Mammary epithelial cell (primary cell): ENCODE results near the gene ATP23.

Experiments used
- CTCF ChIP-seq, 2 donors: IDR thresholded peaks in 1 of 2; conservative IDR thresholded peaks in 1 of 2; 2 replicates each; pipeline ENCODE4 v1.5.1; 2011 to 2012; ENCODE audit warnings: inconsistent platforms in 2 of 2, low read length in 2 of 2, mild to moderate bottlenecking in 2 of 2, control low read depth in 1 of 2, low read depth in 1 of 2; ENCODE audit not compliant: insufficient read depth in 1 of 2; ENCODE audit errors: extremely low read depth in 1 of 2
- EZH2 ChIP-seq: IDR thresholded peaks from 2 replicates; pipeline ENCODE4 v1.6.1; 2012; ENCODE audit warnings: low read length, inconsistent platforms, borderline replicate concordance

DNA sequence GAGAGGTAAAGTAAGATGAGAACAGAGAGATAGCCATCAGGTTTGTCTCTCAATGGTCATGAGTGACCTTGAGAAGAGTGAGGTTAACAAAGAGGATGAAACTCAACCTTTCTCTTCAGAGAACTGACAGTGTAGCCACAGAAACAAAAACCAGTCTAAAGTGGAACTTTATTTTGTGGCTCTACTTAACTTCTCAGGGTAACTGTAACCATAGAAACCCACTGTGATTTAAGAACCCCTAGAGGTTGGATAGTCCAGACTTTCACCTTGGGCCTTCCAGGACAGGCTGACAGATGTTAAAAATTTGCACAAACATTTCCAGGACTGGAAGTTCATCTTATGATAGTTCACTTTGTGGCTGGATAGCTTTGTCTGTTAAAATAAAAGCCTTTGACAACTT, 48.5 kb downstream of the ATP23 start:
- TF ChIP-seq CTCF (conservative IDR thresholded peaks at IDR 0.05 in 1 of 2, IDR thresholded peaks at IDR 0.05 in 1 of 2; ENCODE audit: extremely low read depth in 1 of 2, insufficient read depth in 1 of 2, low read depth in 1 of 2, low read length in 2 of 2) (no peak), EZH2 (no peak)
